Measurements from ENCODE around the gene MFAP3.

DNA sequence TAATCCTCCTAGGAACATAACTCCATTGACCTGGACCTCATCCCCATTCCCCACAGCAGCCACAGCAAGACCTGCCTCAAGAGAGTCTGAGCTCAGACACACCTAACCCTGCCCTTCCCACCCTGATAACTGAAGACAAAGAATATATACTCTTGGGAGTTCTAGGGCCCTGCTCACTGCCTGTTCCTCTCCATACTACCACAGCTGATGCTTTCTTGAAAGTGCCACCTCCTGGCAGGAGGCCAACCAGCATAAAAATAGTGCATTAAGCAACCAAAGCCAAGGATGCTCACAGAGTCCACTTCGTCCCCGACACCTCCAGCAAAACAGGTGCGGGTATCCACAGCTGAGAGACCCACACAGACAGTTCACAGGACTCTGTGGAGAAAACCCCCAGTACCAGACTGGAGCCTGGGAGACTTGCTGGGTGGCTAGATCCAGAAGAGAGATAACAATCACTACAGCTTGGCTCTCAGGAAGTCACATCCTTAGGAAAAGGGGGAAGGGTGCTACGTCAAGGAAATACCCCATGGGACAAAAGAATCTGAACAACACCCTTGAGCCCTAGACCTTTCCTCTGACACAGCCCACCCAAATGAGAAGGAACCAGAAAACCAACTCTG is 23.6 kb upstream of the MFAP3 start:
- TF ChIP-seq ZFP30 (CRISPR knock-in tag; IDR thresholded peaks at IDR 0.05) (no peak), TOX (CRISPR knock-in tag; IDR thresholded peaks at IDR 0.05; ENCODE audit: borderline replicate concordance) (no peak), PATZ1 (CRISPR knock-in tag; IDR thresholded peaks at IDR 0.05; ENCODE audit: borderline replicate concordance) (no peak), GLIS3 (CRISPR knock-in tag; IDR thresholded peaks at IDR 0.05) (no peak), ZFP3 (CRISPR knock-in tag; IDR thresholded peaks at IDR 0.05) (no peak), OSR1 (CRISPR knock-in tag; IDR thresholded peaks at IDR 0.05) (no peak), ZNF8 (CRISPR knock-in tag; IDR thresholded peaks at IDR 0.05) (no peak), RARB (CRISPR knock-in tag; IDR thresholded peaks at IDR 0.05) (no peak), ARNTL (CRISPR knock-in tag; IDR thresholded peaks at IDR 0.05; ENCODE audit: borderline replicate concordance, low read depth) (no peak), ZNF70 (CRISPR knock-in tag; IDR thresholded peaks at IDR 0.05) (no peak), SNAI2 (CRISPR knock-in tag; IDR thresholded peaks at IDR 0.05) (no peak), ISL1 (CRISPR knock-in tag; IDR thresholded peaks at IDR 0.05) (no peak), PPARA (CRISPR knock-in tag; IDR thresholded peaks at IDR 0.05; ENCODE audit: borderline replicate concordance) (no peak)
